H1 (cell line): ENCODE results near the gene FAM50B. TPM values are rescaled to one million over a fixed set of nuclear protein-coding genes. Genes with fewer than 3 reads are reported as not detected.

Source experiments
- CTCF ChIA-PET: fragments of 300-600 bp; sonication (Branson Sonifier 250); formaldehyde crosslinking; loops from one replicate; lab custom pipeline; 2021; ENCODE audit not compliant: partially characterized antibody; lab: Charles Lee
- POLR2A ChIA-PET: fragments of 300-600 bp; sonication (Branson Sonifier 250); formaldehyde crosslinking; loops from one replicate; lab custom pipeline; 2021; ENCODE audit warnings: inconsistent platforms; ENCODE audit not compliant: partially characterized antibody; lab: Charles Lee
- DNase-seq, 2 experiments: peaks; one replicate each; pipeline versions ENCODE4 v3.0.0 to v3.0.0-alpha.2; 2010 to 2022; ENCODE audit warnings: low spot score in 2 of 2, low read depth in 1 of 2, mixed read lengths in 1 of 2
- FAIRE-seq: peaks from 2 replicates; lab custom pipeline; 2011; peaks lifted over from hg19 to GRCh38; lab: Jason Lieb, UNC
- H2AFZ ChIP-seq: 2 replicates; pipeline ENCODE4 v1.8.1; 2012; ENCODE audit warnings: low read length, inconsistent platforms
- H2AK5ac ChIP-seq: 2 replicates; pipeline ENCODE4 v1.6.1; 2013; ENCODE audit warnings: low read depth, low read length
- H2BK120ac ChIP-seq: replicated peaks from 2 replicates; pipeline ENCODE3; 2013; ENCODE audit warnings: low read depth, low read length, inconsistent platforms
- H2BK12ac ChIP-seq: 2 replicates; pipeline ENCODE4 v1.6.1; 2013; ENCODE audit warnings: low read depth, low read length
- H2BK15ac ChIP-seq: 2 replicates; pipeline ENCODE4 v1.6.1; 2013; ENCODE audit warnings: low read length
- H2BK20ac ChIP-seq: 2 replicates; pipeline ENCODE4 v1.6.1; 2013; ENCODE audit warnings: low read length
- H2BK5ac ChIP-seq: 2 replicates; pipeline ENCODE4 v1.6.1; 2013; ENCODE audit warnings: low read depth, low read length
- H3K14ac ChIP-seq: 2 replicates; pipeline ENCODE4 v1.6.1; 2013; ENCODE audit warnings: inconsistent platforms; ENCODE audit not compliant: insufficient read length
- H3K18ac ChIP-seq: 2 replicates; pipeline ENCODE4 v1.6.1; 2013; ENCODE audit warnings: low read length; ENCODE audit errors: extremely low read depth
- H3K23ac ChIP-seq: 2 replicates; pipeline ENCODE4 v1.6.1; 2013; ENCODE audit warnings: inconsistent platforms; ENCODE audit not compliant: insufficient read length
- H3K23me2 ChIP-seq: 2 replicates; pipeline ENCODE4 v1.6.1; 2013; ENCODE audit warnings: low read depth, low read length
- H3K27ac ChIP-seq: 2 replicates; pipeline ENCODE4 v1.6.1; 2011; ENCODE audit warnings: low read depth, low read length, inconsistent platforms
- H3K27me3 ChIP-seq, 4 experiments: replicated peaks in 1 of 4; 1 replicate in 1 of 4; 2 replicates in 3 of 4; pipeline versions ENCODE4 v1.6.1 to v1.8.1; 2011 to 2013; ENCODE audit warnings: low read length in 3 of 4, mild to moderate bottlenecking in 3 of 4, inconsistent platforms in 2 of 4, mixed read lengths in 2 of 4, moderate library complexity in 1 of 4; ENCODE audit not compliant: control insufficient read depth in 3 of 4, insufficient read depth in 3 of 4; ENCODE audit errors: extremely low read depth in 1 of 4
- H3K36me3 ChIP-seq, 4 experiments: 2 replicates each; pipeline versions ENCODE4 v1.6.1 to v1.8.1; 2011 to 2013; ENCODE audit warnings: mild to moderate bottlenecking in 4 of 4, low read length in 3 of 4, moderate library complexity in 2 of 4, control low read depth in 1 of 4, inconsistent platforms in 1 of 4; ENCODE audit not compliant: insufficient read depth in 4 of 4, control insufficient read depth in 2 of 4
- H3K4ac ChIP-seq: replicated peaks from 2 replicates; pipeline ENCODE3; 2013; ENCODE audit warnings: low read length, low read depth, mixed read lengths, inconsistent platforms; ENCODE audit not compliant: insufficient read length
- H3K4me1 ChIP-seq, 4 experiments: replicated peaks in 1 of 4; 1 replicate in 1 of 4; 2 replicates in 3 of 4; pipeline versions ENCODE4 v1.6.1 to v1.8.1; 2011 to 2013; ENCODE audit warnings: low read length in 3 of 4, inconsistent platforms in 2 of 4, mixed read lengths in 1 of 4; ENCODE audit not compliant: insufficient read depth in 4 of 4, control insufficient read depth in 3 of 4
- H3K4me2 ChIP-seq, 2 experiments: 2 replicates each; pipeline versions ENCODE4 v1.6.1 to v1.8.1; 2011 to 2013; ENCODE audit warnings: low read depth in 2 of 2, low read length in 2 of 2, control low read depth in 1 of 2, inconsistent platforms in 1 of 2, mild to moderate bottlenecking in 1 of 2; ENCODE audit not compliant: insufficient read depth in 1 of 2
- H3K4me3 ChIP-seq, 4 experiments: fragments of 200-600, 300-600 bp in 1 of 4; sonication (generic), shearing (Covaris generic), sonication (Bioruptor Twin) in 1 of 4; 2 replicates each; pipeline versions ENCODE4 v1.5.1 to v1.8.1; 2011 to 2016; ENCODE audit warnings: low read length in 4 of 4, low read depth in 3 of 4, control low read depth in 2 of 4, inconsistent platforms in 2 of 4, mild to moderate bottlenecking in 2 of 4, mixed read lengths in 1 of 4, moderate library complexity in 1 of 4; ENCODE audit not compliant: insufficient read depth in 2 of 4; ENCODE audit errors: extremely low read depth in 1 of 4
- H3K56ac ChIP-seq: replicated peaks from 2 replicates; pipeline ENCODE3; 2013; ENCODE audit warnings: low read depth, mild to moderate bottlenecking, mixed read lengths, low read length, inconsistent platforms; ENCODE audit not compliant: insufficient read length
- H3K79me1 ChIP-seq: 2 replicates; pipeline ENCODE4 v1.6.1; 2013; ENCODE audit warnings: low read depth, low read length, control low read depth
- H3K79me2 ChIP-seq, 2 experiments: 2 replicates each; pipeline versions ENCODE4 v1.6.1 to v1.8.1; 2012 to 2013; ENCODE audit warnings: low read length in 2 of 2, mild to moderate bottlenecking in 2 of 2, inconsistent platforms in 1 of 2; ENCODE audit not compliant: insufficient read depth in 2 of 2, control insufficient read depth in 1 of 2
- H3K9ac ChIP-seq, 4 experiments: replicated peaks in 1 of 4; 1 replicate in 1 of 4; 2 replicates in 3 of 4; pipeline versions ENCODE4 v1.6.1 to v1.8.1; 2011 to 2013; ENCODE audit warnings: low read depth in 3 of 4, low read length in 3 of 4, control low read depth in 2 of 4, mild to moderate bottlenecking in 2 of 4, moderate library complexity in 2 of 4, inconsistent platforms in 1 of 4; ENCODE audit errors: extremely low read depth in 1 of 4
- H3K9me3 ChIP-seq, 2 experiments: 2 replicates each; pipeline versions ENCODE4 v1.6.1 to v1.8.1; 2012 to 2013; ENCODE audit warnings: mild to moderate bottlenecking in 2 of 2, moderate library complexity in 2 of 2, control low read depth in 1 of 2, inconsistent platforms in 1 of 2, low read depth in 1 of 2, low read length in 1 of 2, mixed read lengths in 1 of 2; ENCODE audit not compliant: insufficient read depth in 2 of 2
- H4K20me1 ChIP-seq, 2 experiments: replicated peaks in 1 of 2; 2 replicates each; pipeline versions ENCODE3 to v1.8.1; 2011 to 2013; ENCODE audit warnings: inconsistent platforms in 2 of 2, low read length in 2 of 2, mild to moderate bottlenecking in 1 of 2; ENCODE audit not compliant: insufficient read depth in 2 of 2, control insufficient read depth in 1 of 2
- H4K5ac ChIP-seq: 2 replicates; pipeline ENCODE4 v1.6.1; 2013; ENCODE audit warnings: low read length, low read depth, mixed read lengths, inconsistent platforms; ENCODE audit not compliant: insufficient read length
- H4K8ac ChIP-seq: 2 replicates; pipeline ENCODE4 v1.8.0; 2013; ENCODE audit warnings: mild to moderate bottlenecking, moderate library complexity, low read length, inconsistent platforms; ENCODE audit not compliant: insufficient read depth; ENCODE audit errors: extremely low read depth
- H4K91ac ChIP-seq: replicated peaks from 2 replicates; pipeline ENCODE3; 2013; ENCODE audit warnings: low read length, mixed read lengths, inconsistent platforms; ENCODE audit not compliant: insufficient read length
- ASH2L ChIP-seq: fragments of 200-600, 300-600 bp; sonication (generic); IDR thresholded peaks from one replicate; pipeline ENCODE4 v1.7.1; 2017; ENCODE audit warnings: low read length
- BACH1 ChIP-seq: IDR thresholded peaks from 2 replicates; pipeline ENCODE4 v1.6.1; 2012; ENCODE audit warnings: low read length, improper control_type of control experiment
- CBX5 ChIP-seq: fragments of 300-800, 300-1000 bp; sonication (generic); IDR thresholded peaks from 2 replicates; pipeline ENCODE4 v1.7.1; 2016; ENCODE audit warnings: antibody characterized with exemption, low read length, low read depth
- CREB1 ChIP-seq: IDR thresholded peaks from 2 replicates; pipeline ENCODE4 v1.6.1; 2012; ENCODE audit warnings: inconsistent platforms
- EP300 ChIP-seq, 2 experiments: IDR thresholded peaks; 1 replicate in 1 of 2; 2 replicates in 1 of 2; pipeline ENCODE4 v1.6.1; 2011 to 2012; ENCODE audit warnings: low read depth in 2 of 2, low read length in 2 of 2, mild to moderate bottlenecking in 2 of 2, borderline replicate concordance in 1 of 2, inconsistent platforms in 1 of 2, moderate library complexity in 1 of 2
- FOSL1 ChIP-seq: IDR thresholded peaks from 2 replicates; pipeline ENCODE4 v1.6.1; 2011; ENCODE audit warnings: mild to moderate bottlenecking, low read depth, low read length, moderate library complexity; ENCODE audit not compliant: insufficient read depth
- MAFK ChIP-seq: IDR thresholded peaks from 2 replicates; pipeline ENCODE4 v1.6.1; 2012; ENCODE audit warnings: low read depth, mild to moderate bottlenecking, improper control_type of control experiment, low read length
- NANOG ChIP-seq: IDR thresholded peaks from 2 replicates; pipeline ENCODE4 v1.6.1; 2011; ENCODE audit warnings: low read length, low read depth, mild to moderate bottlenecking, inconsistent platforms; ENCODE audit not compliant: insufficient read depth, poor library complexity, severe bottlenecking
- PHF8 ChIP-seq: fragments of 200-600 bp; sonication (generic); conservative IDR thresholded peaks from 2 replicates; pipeline ENCODE4 v1.7.1; 2012; ENCODE audit warnings: low read depth, mild to moderate bottlenecking, inconsistent platforms, low read length, moderate library complexity
- POLR2A ChIP-seq, 2 experiments: IDR thresholded peaks; 1 replicate in 1 of 2; 2 replicates in 1 of 2; pipeline ENCODE4 v1.6.1; 2011; ENCODE audit warnings: low read depth in 2 of 2, low read length in 2 of 2, mild to moderate bottlenecking in 2 of 2; ENCODE audit errors: control extremely low read depth in 1 of 2
- RFX5 ChIP-seq: IDR thresholded peaks from 2 replicates; pipeline ENCODE4 v1.6.1; 2011; ENCODE audit warnings: low read depth, low read length, improper control_type of control experiment, borderline replicate concordance
- SIX5 ChIP-seq: IDR thresholded peaks from 2 replicates; pipeline ENCODE4 v1.6.1; 2011; ENCODE audit warnings: mild to moderate bottlenecking, low read depth, low read length
- TAF7 ChIP-seq: optimal IDR thresholded peaks from 2 replicates; pipeline ENCODE3; 2011; ENCODE audit warnings: low read depth, mild to moderate bottlenecking, inconsistent platforms, low read length, moderate library complexity, borderline replicate concordance
- TBP ChIP-seq: IDR thresholded peaks from 2 replicates; pipeline ENCODE4 v1.6.1; 2011; ENCODE audit warnings: low read depth, low read length, improper control_type of control experiment
- WGBS, 2 experiments: shearing (Covaris generic) in 1 of 2; methylation state at CpG; one replicate each; pipeline versions ENCODE4 v1.1.6 to v1.1.7; 2013 to 2015; ENCODE audit warnings: low lambda C conversion rate in 2 of 2, mixed read lengths in 2 of 2, inconsistent platforms in 1 of 2, low coverage in 1 of 2, missing lambda C conversion rate in 1 of 2; ENCODE audit not compliant: insufficient replicate concordance in 2 of 2, insufficient coverage in 1 of 2, insufficient read length in 1 of 2; ENCODE audit errors: extremely low coverage in 1 of 2, missing lambda C conversion rate in 1 of 2; 5-methylcytosine and 5-hydroxymethylcytosine counted together
- polyA plus RNA-seq, 7 experiments: library from polyadenylated mRNA; depleted of rRNA in 3 of 7; stranded (reverse) in 5 of 7; unstranded in 2 of 7; fragments of >200 nt in 5 of 7; fragments of 200-250 nt in 2 of 7; gene quantifications; 1 replicate in 5 of 7; 2 replicates in 1 of 7; 4 replicates in 1 of 7; pipeline versions ENCODE4 v1.2.1 to v1.2.3, GENCODE V29; 2011 to 2013; ENCODE audit warnings: missing spikeins in 2 of 7, mixed read lengths in 2 of 7
- total RNA-seq: library from RNA; stranded (reverse); fragmentation: NEBNext Ultra II Directional; extraction: Animal tissue kit (Norgen Biotek cat#: 25700); gene quantifications from 2 replicates; pipeline ENCODE4 v1.2.1, GENCODE V29; 2021

The FAM50B gene
- total and polyA plus RNA-seq, 2 of the 8 experiments (the other 6 are each of a cell fraction or from before 2014, with no cell fraction given) = 3.1 to 3.2 TPM

DNA sequence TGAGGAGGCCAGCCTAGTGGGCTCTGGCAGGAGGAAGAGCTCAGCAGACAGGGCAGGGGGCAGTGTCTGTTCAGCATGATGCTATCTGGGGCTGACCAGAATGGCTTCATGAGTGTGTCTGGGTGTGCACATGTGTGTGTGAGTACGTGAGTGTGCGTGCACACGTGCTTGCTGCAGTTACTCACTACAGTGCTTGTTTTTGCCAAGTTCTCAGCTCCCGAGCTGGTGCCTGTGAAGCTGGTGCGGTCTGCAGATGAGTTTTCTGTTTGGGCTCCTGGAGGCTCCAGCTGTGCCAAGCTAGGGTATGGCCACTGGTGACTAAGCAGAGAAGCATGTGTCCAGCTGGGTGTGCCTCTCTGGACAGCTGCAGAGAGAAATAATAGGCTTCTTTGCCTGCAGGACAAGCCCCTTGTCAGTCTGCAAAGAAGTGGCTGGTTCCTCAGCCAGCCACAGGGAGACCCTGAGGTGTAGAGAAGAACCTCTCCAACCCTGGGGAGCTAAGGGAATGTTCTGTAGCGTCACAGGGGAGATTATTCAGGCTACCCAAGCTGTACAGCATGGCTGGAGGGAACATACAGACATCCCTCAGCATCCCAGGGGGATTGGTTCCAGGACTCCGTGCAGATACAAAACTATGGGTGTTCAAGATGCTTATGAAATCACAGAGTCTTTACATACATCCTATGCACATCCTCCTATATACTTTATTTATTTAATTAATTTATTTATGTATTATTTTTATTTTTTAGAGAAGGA lies 40.2 kb upstream of the FAM50B start:
- no peak for DNase-seq
- TF ChIP-seq TAF7 (no peak), POLR2A (IDR thresholded peaks at IDR 0.05; ENCODE audit: control extremely low read depth in 1 of 2, low read depth in 2 of 2, low read length in 2 of 2) (no peak), CBX5 (no peak), EP300 (IDR thresholded peaks at IDR 0.05; ENCODE audit: borderline replicate concordance in 1 of 2, low read depth in 2 of 2, low read length in 2 of 2) (no peak), CREB1 (no peak), NANOG (no peak), BACH1 (no peak), ASH2L (no peak), PHF8 (no peak), FOSL1 (no peak), TBP (no peak), SIX5 (no peak), MAFK (no peak), RFX5 (no peak)

More for the DNA sequence above, 40.2 kb upstream of the FAM50B start:
- H2AFZ ChIP-seq = no peak overlapping the region
- no peak for FAIRE-seq
- no peak overlapping the region; the same call in 1 of the 2 replicates for H3K18ac ChIP-seq
- no peak overlapping the region for H3K27ac ChIP-seq
- no peak overlapping the region for H4K5ac ChIP-seq
- H2BK20ac ChIP-seq = no peak overlapping the region
- H3K9ac ChIP-seq = no peak overlapping the region
- no peaks in the 10 kb centered on the region for H3K79me2 ChIP-seq
- no peaks in the 10 kb centered on the region for H3K23me2 ChIP-seq
- ChIA-PET POLR2A (interaction anchor here (0.9 kb wide), 1 partner anchor 26 kb away, joined by 4 read pairs; no protein-coding TSS in a partner anchor), CTCF (interaction anchor here (0.6 to 2.7 kb wide), 15 partner anchors 8 to 557 kb away, joined by 3 to 11 read pairs (median 3); partner anchors contain the start of gene FAM50B)
- H3K36me3 ChIP-seq = no peaks in the 10 kb centered on the region
- no peak overlapping the region for H2BK120ac ChIP-seq
- no peak overlapping the region for H3K4me3 ChIP-seq
- no peaks in the 10 kb centered on the region for H4K20me1 ChIP-seq
- no peak overlapping the region for H3K4me2 ChIP-seq
- no peak overlapping the region for H2BK12ac ChIP-seq
- H3K4me1 ChIP-seq = peaks cover 0 to 3% (median 0%) of the 10 kb centered on the region in 4 experiments; a peak in 2 of 7 replicates
- H4K8ac ChIP-seq = no peak overlapping the region
- no peak overlapping the region for H4K91ac ChIP-seq
- H3K14ac ChIP-seq = no peak overlapping the region
- H2AK5ac ChIP-seq = no peak overlapping the region
- 87% methylated on average over 7 of the region's 7 CpGs; no CpG with 5 or more reads in 1 of the 2 experiments for WGBS, 2 experiments
- no peaks in the 10 kb centered on the region for H3K9me3 ChIP-seq
- H2BK5ac ChIP-seq = no peak overlapping the region
- H3K23ac ChIP-seq = no peak overlapping the region
- no peaks in the 10 kb centered on the region for H3K79me1 ChIP-seq
- no peak overlapping the region for H2BK15ac ChIP-seq
- H3K4ac ChIP-seq = no peak overlapping the region
- H3K56ac ChIP-seq = no peak overlapping the region
- H3K27me3 ChIP-seq = no peaks in the 10 kb centered on the region
